ENCODE measurements around the gene PKNOX2.

PKNOX2 gene

GRCh38 chr11:125343718-125344131, 179.2 kb downstream of the PKNOX2 start:
- DNase-seq, result no peak

GRCh38 chr11:125344846-125345420, 180.4 kb downstream of the PKNOX2 start:
- DNase-seq, result no peak

DNA sequence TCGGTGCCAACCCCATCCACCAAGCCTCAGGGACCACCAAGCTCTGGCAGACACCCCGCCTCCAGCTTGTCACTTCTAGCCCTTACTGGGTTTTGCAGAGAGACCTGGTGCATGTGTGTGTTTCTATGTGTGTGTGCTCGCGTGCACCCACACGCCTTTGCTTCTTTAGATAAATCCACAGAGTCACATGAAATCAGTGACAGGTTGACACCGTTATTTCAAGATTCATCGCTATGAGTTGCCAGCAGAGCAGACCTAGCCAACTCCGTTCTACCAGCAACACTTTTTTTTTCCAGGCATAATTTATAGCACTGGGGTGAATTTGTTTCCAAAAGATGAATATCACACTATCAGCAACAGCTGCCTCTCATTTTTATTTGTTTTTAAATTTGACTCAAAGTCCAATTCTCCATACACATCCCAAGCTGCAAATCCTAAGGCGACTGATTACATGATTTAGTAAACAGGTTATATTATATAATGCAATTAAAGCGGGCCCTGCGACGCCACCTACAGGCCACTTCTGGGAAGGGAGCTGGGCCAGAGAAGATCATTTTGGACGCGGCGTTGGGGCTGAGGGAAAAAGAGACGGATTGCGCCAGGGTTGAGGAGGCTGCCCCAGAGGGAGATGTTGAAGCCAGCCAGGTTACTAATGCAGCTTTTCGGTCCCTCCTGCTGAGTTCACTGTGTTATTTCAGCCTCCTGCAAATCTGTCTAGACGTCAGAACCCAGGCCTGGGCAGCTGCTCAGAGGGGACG, 181.0 kb downstream of the PKNOX2 start:
- no peak for DNase-seq

DNA sequence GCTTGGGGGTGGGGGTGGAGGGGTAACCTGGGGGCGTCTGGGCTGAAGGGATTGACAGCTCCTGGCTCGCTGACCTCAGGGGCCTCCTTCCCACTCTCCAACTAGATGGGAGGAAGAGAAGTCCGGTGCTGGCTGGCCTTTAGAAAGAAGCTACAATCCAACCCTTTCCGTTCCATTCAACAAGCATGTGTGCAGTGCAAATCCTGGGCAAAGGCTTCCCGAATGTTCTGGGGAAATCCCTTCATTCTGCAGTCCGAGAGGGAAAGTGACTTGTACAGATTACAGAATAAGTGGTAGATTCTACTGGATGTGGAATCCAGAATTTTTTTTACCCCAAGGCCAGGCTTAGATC, 181.6 kb downstream of the PKNOX2 start:
- DNase-seq, result no peak

GRCh38 chr11:125346565-125347260, 182.2 kb downstream of the PKNOX2 start:
- DNase-seq, result no peak

DNA sequence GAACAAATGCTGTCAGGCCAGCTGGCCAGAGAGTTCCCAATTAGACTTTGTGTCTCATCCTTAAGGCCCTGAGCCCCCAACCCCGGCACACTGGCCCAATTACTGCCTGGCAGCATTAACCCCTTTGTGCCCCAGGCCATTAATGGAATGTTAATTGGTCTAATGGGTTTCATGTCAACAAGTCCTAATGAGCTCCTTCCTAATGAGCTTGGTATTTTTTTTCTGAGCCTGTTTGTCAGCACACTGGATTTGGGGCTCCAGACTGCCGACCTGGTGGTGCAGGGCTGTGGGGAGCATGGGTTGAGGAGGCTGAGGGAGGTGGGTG, 182.7 kb downstream of the PKNOX2 start:
- DNase-seq, result no peak

DNA sequence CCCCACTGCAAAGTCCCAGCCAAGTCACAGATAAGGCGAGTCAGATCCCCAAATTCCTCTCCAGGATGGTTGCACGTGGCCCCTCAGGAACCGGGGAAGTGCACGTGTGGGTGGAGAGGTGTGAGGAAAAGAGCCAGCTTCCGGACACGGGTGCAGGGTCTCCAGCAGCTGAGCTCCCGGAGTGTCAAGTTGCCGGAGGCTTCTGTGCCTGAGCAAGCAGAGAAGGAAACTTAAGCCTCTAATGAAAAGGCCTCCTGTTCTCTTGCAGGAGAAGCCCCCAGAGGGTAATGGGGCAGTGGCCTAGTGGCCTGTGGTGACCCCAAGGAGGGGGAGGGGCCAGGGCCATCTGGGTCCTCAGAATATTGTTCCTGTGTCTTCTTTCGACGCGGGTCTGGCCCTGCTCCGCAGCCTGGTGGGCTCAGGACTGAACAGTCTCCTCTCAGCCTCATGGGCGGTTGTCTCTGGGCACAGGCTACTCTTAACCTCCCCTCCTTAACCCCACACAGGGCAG, 183.6 kb downstream of the PKNOX2 start:
- DNase-seq, result no peak

DNA sequence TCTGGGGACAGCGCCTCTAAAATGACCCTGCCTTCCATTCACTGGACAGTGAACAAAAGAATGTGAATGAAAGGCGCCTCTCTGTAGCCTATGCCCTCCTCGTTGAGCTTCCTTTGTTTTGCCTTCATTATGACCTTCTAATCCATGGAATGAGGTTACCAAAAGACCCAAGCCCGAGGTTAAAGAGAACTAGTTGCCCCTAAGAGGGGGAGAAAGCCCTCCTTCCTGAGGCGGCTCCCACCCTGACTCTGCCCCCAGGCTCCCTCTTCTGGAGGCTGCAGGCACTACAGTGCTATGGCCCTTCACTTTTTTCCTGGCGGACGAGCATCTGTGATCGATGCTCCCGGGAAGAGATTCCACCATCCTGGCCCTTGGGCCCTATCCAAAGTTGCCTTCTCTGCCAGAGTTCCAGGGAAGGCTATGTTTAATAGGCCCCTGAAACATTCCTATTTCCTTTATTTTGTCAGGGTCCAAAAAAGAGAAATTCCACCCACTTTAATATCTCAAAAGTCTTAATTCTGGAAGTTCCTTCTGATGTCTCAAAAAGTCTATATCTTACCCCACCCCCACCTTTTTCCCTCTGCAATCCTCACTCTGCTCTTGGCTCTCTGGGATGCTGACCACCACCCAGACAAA, 184.2 kb downstream of the PKNOX2 start:
- DNase-seq, result no peak

GRCh38 chr11:125350206-125351032, 185.9 kb downstream of the PKNOX2 start:
- no peak for DNase-seq

GRCh38 chr11:125351033-125351867, 186.7 kb downstream of the PKNOX2 start:
- DNase-seq, result no peak

DNA sequence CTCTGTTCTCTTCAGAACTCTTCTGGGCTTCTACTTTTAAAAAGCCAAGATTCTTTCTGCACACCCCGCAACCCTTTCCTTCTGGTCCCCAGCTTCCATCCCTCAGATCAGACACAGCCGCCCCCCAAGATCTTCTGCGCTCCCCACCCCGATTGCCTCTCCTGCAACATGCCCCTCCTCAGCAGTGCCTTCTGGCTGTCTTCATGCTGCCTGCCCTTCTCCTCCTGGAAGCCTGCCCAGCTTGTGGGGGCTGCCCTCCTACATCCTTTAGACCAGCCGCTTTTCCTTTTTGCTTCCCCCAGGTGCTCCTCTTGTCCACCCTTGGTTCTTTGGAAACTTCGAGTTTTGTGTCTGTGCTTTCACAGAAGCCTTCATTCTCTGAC, 187.3 kb downstream of the PKNOX2 start:
- DNase-seq, result no peak

DNA sequence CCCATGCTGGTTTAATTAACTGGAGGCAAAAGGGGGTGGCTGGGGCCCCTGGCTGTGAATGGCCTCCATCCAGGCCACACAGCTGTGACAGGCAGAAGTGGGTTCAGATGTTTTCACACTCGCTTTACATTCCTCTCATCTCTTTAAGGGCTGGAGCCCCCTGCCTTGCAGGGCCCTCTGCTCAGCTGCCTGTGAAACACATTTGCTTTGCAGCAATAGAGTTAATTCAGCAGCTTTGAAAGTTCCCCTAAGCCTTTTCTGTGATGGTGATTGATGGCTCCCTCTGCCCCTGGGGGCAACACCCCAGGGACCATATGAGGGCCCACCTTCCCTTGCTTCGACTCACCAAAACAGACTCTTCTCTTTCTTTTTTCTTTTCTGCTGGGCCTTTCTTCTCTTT, 192.2 kb downstream of the PKNOX2 start:
- DNase-seq, result no peak

GRCh38 chr11:125357551-125357950, 193.0 kb downstream of the PKNOX2 start:
- DNase-seq, result no peak

- DNase-seq, result no peak
These were observed 193.8 kb downstream of the PKNOX2 start for GRCh38 chr11:125358254-125358840.

- no peak for DNase-seq
These were observed 194.6 kb downstream of the PKNOX2 start for GRCh38 chr11:125359130-125359529.

DNA sequence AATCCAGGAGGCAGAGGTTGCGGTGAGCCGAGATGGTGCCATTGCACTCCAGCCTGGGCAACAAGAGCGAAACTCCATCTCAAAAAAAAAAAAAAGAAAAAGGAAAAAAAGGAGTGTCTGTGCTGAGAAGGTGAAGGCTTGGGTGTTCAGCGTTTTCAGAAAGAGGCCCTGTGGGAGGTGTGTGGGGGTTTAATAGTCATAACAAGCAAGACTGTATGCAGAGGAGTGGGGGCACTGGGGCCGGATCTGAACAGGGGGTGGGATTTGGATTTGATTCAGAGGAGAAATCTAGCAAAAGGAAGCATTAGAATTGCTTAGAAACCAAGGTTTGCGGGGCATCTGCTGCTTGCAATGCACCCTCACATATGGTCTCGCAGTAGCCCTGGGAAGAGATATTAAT, 195.5 kb downstream of the PKNOX2 start:
- DNase-seq, result no peak

GRCh38 chr11:125364121-125364826, 199.7 kb downstream of the PKNOX2 start:
- no peak for DNase-seq

GRCh38 chr11:125365196-125365931, 200.8 kb downstream of the PKNOX2 start:
- DNase-seq, result no peak

DNA sequence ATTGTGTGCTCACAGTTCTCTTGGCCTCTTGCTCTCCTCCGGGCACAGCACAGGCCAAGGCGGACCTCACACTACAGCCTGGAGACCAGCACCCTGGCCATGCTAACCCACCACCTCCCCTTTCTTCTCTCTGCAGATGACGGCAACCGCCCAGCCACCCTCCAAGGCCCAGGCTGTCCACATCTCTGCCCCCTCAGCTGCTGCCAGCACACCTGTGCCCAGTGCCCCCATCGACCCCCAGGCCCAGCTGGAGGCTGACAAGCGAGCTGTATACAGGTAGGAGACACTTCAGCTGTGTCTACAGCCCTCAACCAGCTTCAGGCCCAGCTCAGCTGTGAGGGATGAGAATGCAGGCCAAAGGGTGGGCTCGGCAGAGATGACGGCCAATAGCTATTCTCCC, 203.2 kb downstream of the PKNOX2 start:
- no peak for DNase-seq

DNA sequence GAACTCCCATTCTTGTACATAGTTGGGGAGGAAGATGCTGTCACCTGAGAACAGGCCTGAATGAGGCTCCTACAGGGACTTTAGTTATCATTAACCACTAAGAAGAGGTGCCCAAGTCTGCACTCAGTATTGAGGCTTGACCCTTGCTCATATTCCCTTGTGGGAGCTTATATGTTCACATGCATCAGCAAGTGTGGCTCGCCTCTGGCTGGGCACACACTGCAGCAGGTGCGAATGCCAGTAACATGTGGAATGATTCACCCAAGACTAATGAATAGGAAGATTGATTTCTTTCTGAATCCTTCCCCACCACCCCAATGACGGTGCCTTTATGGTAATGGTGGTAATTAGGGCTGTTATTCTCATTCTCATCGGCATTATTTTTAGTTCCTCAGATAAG, 204.2 kb downstream of the PKNOX2 start:
- DNase-seq, result no peak
